Measurements from ENCODE around the gene CLUH.
"Not testable (repeated sequence)": the region's sequence is repeated elsewhere in the genome, so short reads cannot be mapped to it uniquely, and the experiment has no call there.

Gene CLUH

DNA sequence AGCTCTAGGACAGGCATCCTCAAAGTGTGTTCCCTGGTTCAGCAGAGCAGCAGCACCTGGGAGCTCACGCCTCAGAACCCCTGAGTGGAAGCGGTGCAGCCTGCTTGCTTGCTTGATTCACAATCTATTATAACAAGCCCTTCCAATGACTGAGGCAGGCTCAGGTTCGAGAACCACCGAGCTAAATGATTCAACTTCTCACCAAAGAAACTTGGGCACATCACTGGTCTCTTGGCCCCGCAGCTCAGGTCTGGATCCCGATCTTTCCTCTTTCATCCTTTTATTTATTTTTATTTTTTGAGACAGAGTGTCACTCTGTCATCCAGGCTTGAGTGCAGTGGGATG, 24.5 kb downstream of the CLUH start:
- DNase-seq: no peak

DNA sequence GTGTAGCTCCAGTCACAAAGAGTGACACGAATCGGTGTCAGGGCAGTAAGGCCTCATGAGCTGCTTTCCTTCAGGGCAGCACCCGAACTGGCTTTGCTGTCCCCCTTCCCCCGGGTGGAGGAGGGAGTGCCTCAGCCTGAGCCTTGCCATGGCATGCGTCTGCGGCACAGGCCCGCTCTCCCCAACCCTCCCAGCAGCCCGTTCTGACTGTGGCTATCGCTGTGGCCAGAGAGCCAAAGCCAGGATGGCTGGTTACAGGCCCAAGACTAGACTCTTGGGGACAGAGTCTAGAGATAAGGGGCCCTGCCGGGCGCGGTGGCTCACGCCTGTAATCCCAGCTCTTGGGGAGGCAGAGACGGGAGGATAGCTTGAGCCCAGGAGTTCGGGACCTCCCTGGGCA, 25.9 kb downstream of the CLUH start:
- no peak for DNase-seq

DNA sequence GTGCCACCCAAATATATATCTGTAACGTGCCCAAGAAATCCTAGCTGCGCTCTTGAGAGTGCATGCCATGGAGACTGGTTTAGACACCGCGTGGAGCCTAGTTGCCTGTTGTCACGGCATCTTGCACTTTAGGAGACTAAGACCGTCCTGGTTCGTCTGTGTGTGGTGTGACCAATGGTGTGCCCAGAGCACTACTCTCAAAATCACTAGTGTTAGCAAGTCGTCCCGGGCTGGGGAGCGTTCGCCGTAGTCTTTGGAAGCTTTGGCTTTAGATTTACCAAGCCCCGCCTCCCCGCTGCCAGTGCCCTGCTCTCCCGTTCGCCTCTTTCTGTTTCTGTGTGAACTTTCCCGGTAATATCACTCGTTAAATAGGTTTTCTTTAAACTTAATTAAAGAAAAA, 27.0 kb downstream of the CLUH start:
- no peak for DNase-seq

DNA sequence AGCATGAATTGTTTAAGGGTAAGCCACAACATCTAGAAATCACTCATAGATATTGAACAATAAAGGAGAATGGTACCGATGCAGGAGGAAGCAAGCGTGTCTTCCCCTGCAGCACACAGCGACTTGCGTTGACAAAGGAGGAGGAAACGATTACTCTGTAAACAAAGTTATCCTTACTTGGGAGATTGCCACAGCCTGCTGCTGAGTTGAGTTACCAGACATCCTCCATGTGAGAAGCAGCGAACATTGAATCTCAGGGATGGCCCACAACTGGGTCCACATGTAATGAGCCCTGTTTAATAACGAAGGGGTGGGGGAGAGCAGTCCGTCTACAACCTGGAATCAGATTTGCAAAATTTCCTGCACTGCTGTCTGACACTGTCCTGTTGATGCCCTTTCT, 27.7 kb downstream of the CLUH start:
- no peak for DNase-seq

DNA sequence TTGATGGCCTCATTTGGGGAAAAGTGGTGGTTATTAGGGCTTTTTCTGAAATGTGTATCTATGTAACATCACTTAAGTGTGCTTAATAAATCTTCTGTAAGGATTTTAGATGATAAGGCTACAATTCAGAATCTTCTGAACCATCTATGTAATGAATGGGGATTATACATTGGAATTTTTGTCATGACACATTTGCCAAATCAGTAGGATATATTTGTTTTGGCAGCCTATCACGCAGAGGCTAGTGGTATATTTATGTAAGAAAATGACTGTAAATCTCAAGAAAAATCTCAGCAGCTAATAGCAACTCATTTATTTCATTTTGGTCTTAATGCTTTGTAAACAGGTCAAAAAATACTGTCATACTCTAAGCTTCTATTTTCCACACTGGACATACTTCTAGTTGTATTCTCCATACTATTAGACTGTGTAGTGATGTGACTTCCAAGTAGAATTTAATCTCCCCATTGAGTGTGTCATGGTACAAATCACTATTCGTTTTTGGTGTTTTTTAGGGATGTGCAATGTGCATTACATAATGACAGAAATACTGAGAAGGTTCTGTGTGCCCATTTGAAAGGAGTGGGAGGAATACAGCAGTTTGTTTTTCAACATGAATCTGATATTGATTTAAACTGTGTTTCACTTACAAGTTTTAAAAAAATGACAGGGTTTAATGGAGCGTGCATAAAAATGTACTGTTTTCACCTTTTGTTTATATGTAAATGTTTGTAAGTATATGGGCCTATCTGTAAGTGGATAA, 29.2 kb downstream of the CLUH start:
- no peak for DNase-seq

DNA sequence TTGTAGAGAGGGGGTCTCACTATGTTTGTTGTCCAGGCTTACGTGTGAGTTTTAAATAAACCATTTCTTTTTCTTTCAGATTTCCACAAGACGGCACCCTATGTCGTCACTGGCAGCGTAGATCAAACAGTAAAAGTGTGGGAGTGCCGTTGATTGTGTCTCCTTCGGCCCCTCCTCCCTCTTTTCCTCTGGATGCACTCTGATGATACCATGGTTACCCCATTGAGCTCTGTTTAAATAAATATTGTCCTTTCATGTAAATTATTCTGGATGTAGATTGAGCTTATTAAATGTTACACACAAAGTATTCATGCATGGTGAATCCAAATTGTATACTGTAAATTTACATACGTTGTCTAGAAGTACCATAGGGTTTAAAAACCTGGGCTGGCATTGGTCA, 29.9 kb downstream of the CLUH start:
- no peak for DNase-seq

DNA sequence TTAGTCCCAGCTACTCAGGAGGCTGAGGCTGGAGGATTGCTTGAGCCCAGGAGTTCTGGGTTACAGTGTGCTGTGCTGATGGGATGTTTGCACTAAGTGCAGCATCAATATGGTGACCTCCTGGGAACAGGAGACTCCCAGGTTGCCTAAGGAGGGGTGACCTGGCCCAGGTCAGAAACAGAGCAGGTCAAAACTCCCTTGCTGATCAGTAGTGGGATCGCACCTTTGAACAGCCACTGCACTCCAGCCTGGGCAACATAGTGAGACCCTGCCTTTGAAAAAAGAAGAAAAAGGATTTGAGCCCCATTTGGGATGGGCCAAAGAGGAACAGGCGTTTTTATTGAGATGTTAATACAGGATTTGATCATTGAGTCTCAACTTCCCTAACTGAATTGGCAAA, 30.6 kb downstream of the CLUH start:
- DNase-seq: no peak

DNA sequence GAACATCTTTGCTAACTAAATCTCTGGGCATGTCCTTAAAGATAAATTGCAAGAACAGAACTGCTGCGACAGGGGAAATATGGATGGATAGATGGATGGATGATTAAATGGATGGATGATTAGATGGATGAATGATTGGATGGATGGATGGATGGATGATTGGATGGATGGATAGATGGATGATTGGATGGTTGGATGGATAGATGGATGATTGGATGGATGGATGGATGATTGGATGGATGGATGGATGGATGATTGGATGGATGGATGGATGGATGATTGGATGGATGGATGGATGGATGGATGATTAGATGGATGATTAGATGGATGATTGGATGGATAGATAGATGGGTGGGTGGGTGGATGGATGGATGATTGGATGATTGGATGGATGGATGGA, 32.3 kb downstream of the CLUH start:
- DNase-seq: not testable (repeated sequence)

DNA sequence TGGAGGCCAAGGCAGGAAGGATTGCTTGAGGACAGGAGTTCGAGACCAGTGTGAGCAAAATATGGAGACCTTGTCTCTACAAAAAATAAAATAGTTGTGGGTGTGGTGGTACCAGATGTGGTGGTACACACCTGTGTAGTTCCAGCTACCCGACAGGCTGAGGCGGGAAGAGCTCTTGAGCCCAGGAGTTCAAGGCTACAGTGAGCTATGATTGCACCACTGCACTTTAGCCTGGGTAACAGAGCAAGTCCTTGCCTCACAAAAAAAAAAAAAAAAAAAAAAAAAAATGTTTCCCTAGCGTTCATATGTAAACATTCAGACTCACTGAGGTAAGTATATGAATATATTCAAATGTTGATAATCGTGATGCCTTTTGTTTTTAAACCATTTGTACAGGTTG, 39.5 kb downstream of the CLUH start:
- DNase-seq: no peak

DNA sequence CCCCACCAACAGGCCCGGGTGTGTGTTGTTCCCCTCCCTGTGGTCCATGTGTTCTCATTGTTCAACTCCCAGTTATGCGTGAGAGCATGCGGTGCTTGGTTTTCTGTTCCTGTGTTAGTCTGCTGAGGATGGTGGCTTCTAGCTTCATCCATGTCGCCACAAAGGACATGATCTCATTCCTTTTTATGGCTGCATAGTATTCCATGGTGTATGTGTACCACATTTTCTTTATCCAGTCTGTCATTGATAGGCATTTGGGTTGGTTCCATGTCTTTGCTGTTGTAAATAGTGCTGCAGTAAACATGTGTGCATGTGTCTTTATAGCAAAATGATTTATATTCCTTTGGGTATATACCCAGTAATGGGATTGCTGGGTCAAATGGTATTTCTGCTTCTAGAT, 51.2 kb downstream of the CLUH start:
- DNase-seq: not testable (repeated sequence)

DNA sequence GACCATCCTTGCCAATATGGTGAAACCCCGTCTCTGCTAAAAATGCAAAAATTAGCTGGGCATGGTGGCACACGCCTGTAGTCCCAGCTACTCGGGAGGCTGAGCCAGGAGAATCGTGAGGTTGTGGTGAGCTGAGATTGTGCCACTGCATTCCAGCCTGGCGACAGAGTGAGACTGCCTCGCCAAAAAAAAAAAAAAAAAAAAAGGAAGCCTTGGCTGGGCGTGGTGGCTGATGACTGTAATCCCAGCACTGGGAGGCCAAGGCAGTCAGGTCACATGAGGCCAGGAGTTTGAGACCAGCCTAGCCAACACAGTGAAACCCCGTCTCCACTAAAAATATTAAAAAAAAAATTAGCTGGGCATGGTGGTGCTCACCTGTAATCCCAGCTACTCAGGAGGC, 52.2 kb downstream of the CLUH start:
- DNase-seq: peak; percentile 59 to 61

DNA sequence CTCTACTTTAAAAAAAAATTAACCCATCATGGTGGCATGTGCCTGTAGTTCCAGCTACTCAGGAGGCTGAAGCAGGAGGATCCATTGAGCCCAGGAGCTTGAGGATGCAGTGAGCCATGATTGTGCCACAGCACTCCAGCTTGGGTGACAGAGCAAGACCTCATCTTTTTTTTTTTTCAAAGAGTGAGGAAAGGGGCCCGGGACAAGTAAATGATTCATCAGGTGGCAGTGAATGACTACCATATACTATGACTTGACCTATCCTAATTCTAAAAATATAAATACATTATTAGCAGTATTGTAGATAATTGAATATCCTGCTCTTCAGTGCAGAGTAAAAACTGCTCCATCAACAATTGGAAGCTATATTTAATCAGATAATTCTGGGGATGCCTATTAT, 55.3 kb downstream of the CLUH start:
- DNase-seq: peak in 1 of 2 donors; percentile 11

DNA sequence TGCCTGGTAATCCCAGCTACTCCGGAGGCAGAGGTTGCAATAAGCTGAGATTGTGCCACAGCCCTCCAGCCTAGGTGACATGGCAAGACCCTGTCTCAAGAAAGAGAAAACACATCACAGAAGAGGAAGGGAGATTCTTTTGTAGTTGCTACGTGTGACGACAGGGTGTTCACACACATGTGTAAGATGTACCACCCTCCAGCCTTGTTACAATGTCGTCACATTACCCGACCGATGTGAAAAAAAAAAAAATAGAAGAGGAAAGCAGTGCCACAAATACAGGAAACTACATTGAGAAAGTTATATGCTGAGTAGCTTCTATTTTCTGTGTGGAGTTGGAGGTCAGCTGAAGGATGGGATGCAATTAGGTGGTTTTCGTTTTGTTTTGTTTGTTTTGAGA, 56.0 kb downstream of the CLUH start:
- DNase-seq: peak in 1 of 2 donors; percentile 12

DNA sequence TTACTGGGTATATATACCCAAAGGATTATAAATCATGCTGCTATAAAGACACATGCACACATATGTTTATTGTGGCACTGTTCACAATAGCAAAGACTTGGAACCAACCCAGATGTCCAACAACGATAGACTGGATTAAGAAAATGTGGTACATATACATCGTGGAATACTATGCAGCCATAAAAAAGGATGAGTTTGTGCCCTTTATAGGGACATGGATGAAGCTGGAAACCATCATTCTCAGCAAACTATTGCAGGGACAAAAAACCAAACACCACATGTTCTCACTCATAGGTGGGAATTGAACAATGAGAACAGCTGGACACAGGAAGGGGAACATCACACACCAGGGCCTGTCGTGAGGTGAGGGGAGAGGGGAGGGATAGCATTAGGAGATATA, 58.7 kb downstream of the CLUH start:
- not testable (repeated sequence) for DNase-seq

DNA sequence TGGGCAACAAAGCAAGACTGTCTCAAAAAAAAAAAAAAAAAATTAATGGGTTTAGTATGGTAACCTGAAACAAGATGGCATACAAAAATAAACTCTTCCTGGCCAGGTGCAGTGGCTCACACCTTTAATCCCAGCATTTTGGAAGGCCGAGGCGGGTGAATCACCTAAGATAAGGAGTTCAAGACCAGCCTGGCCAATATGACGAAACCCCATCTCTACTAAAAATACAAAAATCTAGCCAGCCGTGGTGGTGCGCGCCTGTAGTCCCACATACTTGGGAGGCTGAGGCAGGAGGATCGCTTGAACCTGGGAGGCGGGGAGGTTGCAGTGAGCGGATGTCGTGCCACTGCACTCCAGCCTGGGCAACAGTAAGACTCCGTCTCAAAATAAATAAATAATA, 62.4 kb downstream of the CLUH start:
- DNase-seq: no peak

DNA sequence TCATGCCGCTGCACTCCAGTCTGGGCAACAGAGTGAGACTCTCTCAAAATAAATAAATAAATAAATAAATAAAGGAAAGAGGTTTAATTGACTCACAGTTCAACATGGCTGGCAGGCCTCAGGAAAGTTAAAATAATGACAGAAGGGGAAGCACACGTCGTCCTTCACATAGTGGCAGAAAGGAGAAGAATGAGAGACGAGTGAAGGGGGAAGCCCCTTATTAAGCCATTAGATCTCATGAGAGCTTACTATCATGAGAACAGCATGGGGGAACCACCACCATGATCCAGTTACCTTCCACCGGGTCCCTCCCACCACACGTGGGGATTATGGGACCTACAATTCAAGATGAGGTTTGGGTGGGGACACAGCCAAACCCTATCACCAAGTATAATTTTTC, 63.6 kb downstream of the CLUH start:
- peak; percentile 69 to 83 for DNase-seq

DNA sequence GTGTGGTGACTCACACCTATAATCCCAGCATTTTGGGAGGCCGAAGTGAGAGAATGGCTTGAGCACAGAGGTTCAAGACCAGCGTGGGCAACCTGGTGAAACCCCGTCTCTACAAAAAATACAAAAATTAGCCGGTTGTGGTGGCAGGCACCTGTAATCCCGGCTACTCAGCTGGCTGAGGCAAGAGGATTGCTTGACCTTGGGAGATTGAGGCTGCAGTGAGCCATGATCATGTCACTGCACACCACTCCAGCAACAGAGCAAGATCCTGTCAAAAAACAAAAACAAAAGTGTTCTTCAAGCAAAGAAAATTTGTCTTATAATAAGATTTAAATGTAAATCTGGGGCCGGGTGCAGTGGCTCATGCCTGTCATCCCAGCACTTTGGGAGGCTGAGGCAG, 66.6 kb downstream of the CLUH start:
- no peak for DNase-seq
